SK-N-SH (cell line): ENCODE data around the gene EXOC2.

Source experiments
- CTCF ChIP-seq: fragments of 200-600 bp; sonication (generic); IDR thresholded peaks from 2 replicates; pipeline ENCODE4 v1.6.1; 2017; ENCODE audit warnings: antibody characterized with exemption, mild to moderate bottlenecking, moderate library complexity
- EP300 ChIP-seq, 2 experiments: IDR thresholded peaks; 2 replicates each; pipeline versions ENCODE4 v1.4.0 to v1.6.1; 2012; ENCODE audit warnings: borderline replicate concordance in 1 of 2, low read depth in 1 of 2, low read length in 1 of 2
- EZH2phosphoT487 ChIP-seq: fragments of 200-600 bp; sonication (generic); IDR thresholded peaks from 2 replicates; pipeline ENCODE4 v1.6.1; 2017; ENCODE audit warnings: low read depth, mixed run types, mild to moderate bottlenecking, antibody characterized with exemption, moderate library complexity, borderline replicate concordance
- JUND ChIP-seq: IDR thresholded peaks from 2 replicates; pipeline ENCODE4 v1.4.0; 2012
- MAX ChIP-seq: IDR thresholded peaks from 2 replicates; pipeline ENCODE4 v1.4.0; 2012; ENCODE audit warnings: low read depth
- RCOR1 ChIP-seq: fragments of 150-350 bp; IDR thresholded peaks from 2 replicates; pipeline ENCODE4 v1.6.1; 2017; ENCODE audit warnings: antibody characterized with exemption, low read length
- RFX5 ChIP-seq: IDR thresholded peaks from 2 replicates; pipeline ENCODE4 v1.6.1; 2012; ENCODE audit warnings: mild to moderate bottlenecking, improper control_type of control experiment, low read length
- USF1 ChIP-seq: IDR thresholded peaks from 2 replicates; pipeline ENCODE4 v1.4.0; 2012; ENCODE audit warnings: low read depth, borderline replicate concordance

GRCh38 chr6:603265-603664 lies 89.7 kb downstream of the EXOC2 start:
- TF ChIP-seq CTCF: no peak
- TF ChIP-seq USF1: no peak
- TF ChIP-seq EZH2phosphoT487: no peak
- no peak for TF ChIP-seq MAX
- no peak for TF ChIP-seq RCOR1
- no peak for TF ChIP-seq RFX5
- no peak for TF ChIP-seq JUND
- no peak for TF ChIP-seq EP300 (IDR thresholded peaks at IDR 0.05; ENCODE audit: borderline replicate concordance in 1 of 2, low read depth in 1 of 2, low read length in 1 of 2)
